ENCODE measurements around the gene NOLC1.

Gene NOLC1

DNA sequence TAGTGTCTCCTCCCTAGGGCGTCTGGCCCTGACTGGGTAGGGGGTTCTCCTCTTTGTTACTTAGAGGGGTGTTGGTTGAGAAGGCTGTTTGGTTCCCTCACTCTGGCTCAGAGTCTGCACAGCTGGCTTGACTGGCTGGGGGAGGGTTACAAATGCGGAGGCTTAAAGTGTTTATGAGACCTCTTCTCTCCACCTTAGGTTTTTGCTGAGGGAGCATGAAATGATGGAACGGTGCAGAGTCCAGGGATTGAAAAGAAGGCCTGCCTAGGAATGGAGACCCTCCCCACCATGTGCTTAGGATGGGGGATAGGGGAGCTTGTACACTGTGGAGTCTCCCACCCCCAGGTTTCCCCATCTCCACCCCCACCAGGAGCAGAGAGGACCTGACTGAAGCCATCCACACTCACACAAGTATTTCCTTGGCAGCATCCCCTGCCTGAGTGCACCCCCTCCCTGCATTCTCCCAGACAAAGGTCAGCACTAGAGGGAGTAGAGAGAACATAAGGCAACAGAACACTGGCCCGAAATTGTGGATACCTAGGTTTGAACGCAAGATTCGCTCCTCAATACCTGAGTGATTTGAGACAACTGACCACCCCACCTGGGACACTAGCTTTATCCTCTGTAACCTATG lies 30.3 kb upstream of the NOLC1 start:
- DNase-seq (ENCODE audit: low spot score) = no peak

- no peak for DNase-seq (ENCODE audit: low spot score)
Measured at GRCh38 chr10:102122450-102122849, 29.7 kb upstream of the NOLC1 start.

GRCh38 chr10:102123223-102123622 lies 29.0 kb upstream of the NOLC1 start:
- no peak for DNase-seq (ENCODE audit: low spot score)

DNA sequence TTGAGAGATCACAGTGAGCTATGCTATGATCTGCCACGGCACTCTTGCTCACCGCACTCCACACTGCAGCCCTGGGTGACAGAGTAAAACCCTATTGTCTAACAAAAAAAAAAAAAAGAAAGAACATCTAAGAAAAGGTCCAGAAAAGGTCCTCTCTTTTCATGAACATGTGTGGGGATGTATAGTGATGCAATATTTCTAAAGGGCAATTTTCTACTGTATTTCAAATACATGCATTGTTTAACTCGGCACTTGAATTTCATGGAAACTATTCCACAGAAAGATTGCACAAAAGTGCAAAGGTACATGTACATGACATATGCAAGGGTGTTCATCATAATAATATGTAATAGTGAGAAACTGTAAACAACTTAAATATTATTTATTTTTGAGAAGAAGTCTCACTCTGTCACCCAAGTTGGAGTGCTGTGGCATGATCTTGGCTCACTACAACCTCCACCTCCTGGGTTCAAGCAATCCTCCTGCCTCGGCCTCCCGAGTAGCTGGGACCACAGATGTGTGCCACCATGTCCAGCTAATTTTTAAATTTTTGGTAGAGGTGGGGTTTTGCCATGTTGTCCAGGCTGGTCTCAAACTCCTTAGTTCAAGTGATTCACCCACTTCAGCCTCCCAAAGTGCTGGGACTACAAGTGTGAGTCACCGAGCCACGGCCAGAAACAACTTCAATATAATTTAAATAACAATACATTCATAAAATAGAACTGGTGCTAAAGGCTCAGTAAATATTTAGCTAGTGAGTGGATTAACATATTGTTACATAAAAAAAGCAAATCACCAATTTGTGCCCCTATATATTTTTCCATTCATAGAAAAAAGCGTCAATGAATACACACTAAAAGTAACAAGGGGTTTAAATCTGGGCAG lies 20.7 kb upstream of the NOLC1 start:
- peak; percentile 53 for DNase-seq (ENCODE audit: low spot score)

DNA sequence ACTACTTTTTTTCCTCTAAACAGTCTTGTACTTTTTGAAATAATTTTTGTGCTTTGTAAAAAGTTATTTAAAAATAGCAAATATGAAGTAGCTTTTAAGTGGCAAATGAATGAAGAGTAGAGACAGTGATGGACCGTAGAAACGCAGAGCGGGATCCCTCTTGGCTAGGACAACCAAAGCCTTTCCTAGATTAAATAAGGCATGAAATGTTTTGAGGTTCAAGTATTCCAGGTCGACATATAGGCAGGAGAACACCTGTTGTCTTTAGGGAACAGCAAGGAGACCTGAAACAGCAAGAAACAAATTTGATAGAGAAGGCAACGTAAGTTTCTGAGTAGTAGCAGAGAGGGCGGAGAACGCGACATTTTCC lies 20.0 kb upstream of the NOLC1 start:
- DNase-seq (ENCODE audit: low spot score) = no peak

DNA sequence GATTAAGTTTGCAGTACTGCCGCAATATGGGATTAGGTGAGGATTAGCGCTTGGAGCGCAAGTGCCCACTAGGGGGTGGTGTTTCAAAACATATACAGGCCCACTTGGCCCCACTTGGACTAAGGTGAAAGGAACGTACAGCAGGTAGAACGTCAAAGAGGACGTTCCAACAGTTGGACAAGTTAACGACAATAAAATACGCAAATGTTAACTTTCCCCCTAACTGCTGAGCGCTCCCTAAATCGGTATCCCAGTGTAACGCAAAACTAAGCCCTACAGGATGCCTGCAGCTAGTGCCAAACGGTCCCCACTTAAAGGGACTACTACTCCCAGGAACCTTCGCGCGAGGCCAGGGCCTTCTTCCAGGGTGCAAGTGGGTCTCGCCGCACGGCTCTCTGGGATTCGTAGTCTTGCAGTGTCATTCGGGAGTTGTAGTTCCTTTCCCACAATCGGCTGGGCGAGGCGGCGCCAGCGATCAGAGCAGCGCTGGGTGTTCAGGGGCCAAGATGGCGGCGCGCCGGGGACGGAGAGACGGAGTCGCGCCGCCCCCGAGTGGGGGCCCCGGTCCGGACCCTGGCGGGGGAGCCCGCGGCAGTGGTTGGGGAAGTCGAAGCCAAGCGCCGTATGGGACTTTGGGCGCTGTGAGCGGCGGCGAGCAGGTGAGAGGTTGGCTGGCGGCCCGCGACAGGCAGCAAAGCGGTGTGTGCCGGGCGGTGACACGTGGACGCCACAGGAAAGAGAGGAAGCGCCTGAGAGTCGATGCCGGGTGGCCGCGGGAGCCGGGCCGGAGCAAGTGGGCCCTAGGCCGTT lies 19.4 kb upstream of the NOLC1 start, which contains the start of gene PPRC1:
Gene PPRC1 (plus strand): TSS at position 478 of the 810 bp plus-strand sequence. CDS start 29 bp downstream, at position 507.
- peak; percentile 100 for DNase-seq (ENCODE audit: low spot score)

DNA sequence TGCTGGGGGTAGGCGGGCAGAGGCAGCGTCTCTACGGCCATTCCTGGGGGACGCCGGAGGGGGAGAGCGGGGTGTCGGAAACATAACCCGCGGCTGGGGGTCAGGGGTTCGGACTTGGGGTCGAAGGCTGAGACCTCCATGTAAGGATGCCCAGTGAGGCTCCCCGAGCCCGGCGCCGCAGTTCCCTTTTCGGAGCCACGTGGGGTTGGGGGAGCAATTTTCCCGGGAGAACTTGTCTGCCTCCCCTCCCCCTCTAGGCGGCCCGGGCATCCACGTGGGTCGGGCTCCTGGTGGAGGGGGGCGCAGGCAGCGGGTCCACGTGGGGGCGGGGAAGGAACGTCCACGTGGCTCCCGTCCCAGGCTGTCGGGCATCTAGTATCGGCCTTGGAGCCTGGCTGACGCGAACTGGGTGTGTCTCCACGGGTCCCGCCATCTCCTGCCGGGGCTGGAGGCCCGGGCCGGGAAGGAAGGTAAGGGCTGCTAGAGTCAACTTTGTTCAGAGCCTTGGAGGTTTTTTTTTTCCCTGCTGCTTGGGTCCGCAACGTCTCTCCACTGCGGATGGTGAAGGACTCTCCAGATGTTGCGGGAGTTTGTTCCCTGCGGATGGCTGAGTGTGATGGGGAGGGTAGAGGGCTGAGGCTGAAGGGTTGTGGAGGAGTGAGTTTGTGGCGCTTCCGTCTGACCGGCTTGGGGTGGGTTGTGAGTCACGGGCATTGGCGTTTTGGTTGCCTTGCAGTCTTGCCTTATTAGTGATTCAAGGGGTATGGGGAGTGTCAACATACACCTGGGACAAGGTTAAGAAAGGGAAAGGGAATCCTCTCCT lies 18.6 kb upstream of the NOLC1 start:
- DNase-seq (ENCODE audit: low spot score) = peak; percentile 85

DNA sequence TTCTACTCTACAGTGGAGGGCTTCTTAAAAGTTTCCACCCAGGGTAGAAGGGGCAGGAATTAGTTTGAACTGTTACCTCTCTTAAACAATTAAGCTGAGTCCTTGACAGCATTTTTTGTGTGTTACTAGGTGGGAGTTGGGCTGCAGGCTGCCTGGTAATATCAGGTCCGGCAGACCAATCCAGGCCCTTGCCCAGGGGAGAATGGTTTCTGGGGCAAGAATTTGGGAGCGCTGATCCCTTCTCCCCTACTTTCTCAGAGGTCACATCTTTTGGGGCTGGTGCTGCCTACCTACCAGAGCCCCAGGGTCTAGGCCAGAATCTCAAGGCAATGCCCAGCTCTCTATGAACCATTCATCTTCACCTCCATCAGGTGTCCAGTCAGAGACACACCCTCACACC lies 17.8 kb upstream of the NOLC1 start:
- DNase-seq (ENCODE audit: low spot score) = no peak

DNA sequence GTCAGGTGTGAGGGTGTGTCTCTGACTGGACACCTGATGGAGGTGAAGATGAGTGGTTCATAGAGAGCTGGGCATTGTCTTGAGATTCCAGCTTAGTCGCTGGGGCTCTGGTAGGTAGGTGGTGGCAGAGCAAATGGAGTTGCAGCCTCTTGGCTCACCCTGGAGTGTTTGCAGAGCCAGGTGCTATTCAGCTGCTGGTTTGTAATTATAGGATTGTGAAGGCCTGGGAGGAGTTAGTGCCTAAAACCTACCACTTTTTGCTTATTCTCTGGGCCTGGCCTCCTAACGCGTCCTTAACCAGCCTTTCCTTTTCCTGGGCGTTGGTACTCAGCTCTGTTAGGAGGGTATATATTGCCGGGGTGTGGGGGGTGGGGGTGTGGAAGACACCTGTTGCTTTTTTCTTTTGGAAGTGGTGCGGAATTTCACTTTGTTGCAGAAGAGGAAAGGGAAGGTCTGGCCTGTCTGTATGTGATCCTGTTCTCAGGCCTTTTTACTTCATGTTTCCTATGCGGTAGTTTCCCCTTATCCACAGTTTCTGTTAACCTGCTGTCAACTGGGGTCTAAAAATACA lies 16.1 kb upstream of the NOLC1 start:
- DNase-seq (ENCODE audit: low spot score) = no peak

DNA sequence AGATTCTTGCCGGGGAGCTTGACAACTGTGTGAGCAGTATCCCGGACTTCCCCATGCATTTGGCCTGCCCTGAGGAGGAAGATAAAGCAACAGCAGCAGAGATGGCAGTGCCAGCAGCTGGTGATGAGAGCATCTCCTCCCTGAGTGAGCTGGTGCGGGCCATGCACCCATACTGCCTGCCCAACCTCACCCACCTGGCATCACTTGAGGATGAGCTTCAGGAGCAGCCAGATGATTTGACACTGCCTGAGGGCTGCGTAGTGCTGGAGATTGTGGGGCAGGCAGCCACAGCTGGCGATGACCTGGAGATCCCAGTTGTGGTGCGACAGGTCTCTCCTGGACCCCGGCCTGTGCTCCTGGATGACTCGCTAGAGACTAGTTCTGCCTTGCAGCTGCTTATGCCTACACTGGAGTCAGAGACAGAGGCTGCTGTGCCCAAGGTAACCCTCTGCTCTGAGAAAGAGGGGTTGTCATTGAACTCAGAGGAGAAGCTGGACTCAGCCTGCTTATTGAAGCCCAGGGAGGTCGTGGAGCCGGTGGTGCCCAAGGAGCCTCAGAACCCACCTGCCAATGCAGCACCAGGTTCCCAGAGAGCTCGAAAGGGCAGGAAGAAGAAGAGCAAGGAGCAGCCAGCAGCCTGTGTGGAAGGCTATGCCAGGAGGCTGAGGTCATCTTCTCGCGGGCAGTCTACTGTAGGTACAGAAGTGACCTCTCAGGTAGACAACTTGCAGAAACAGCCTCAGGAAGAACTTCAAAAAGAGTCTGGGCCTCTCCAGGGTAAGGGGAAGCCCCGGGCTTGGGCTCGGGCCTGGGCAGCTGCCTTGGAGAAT lies 12.7 kb upstream of the NOLC1 start:
- DNase-seq (ENCODE audit: low spot score) = no peak

DNA sequence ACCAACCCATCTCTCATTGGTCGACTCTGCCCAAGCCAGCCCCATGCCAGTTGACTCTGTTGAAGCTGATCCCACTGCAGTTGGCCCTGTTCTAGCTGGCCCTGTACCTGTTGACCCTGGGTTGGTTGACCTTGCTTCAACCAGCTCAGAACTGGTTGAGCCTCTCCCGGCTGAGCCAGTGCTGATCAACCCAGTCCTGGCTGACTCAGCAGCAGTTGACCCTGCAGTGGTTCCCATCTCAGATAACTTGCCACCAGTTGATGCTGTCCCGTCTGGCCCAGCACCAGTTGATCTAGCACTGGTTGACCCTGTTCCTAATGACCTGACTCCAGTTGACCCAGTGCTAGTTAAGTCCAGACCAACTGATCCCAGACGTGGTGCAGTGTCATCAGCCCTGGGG lies 12.0 kb upstream of the NOLC1 start:
- no peak for DNase-seq (ENCODE audit: low spot score)

DNA sequence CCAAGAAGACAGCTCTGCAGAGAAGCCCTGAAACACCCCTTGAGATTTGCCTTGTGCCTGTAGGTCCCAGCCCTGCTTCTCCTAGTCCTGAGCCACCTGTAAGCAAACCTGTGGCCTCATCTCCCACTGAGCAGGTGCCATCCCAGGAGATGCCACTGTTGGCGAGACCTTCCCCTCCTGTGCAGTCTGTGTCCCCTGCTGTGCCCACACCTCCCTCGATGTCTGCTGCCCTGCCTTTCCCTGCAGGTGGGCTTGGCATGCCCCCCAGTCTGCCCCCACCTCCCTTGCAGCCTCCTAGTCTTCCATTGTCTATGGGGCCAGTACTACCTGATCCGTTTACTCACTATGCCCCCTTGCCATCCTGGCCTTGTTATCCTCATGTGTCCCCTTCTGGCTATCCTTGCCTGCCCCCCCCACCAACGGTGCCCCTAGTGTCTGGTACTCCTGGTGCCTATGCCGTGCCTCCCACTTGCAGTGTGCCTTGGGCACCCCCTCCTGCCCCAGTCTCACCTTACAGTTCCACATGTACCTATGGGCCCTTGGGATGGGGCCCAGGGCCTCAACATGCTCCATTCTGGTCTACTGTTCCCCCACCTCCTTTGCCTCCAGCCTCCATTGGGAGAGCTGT lies 11.2 kb upstream of the NOLC1 start:
- no peak for DNase-seq (ENCODE audit: low spot score)

DNA sequence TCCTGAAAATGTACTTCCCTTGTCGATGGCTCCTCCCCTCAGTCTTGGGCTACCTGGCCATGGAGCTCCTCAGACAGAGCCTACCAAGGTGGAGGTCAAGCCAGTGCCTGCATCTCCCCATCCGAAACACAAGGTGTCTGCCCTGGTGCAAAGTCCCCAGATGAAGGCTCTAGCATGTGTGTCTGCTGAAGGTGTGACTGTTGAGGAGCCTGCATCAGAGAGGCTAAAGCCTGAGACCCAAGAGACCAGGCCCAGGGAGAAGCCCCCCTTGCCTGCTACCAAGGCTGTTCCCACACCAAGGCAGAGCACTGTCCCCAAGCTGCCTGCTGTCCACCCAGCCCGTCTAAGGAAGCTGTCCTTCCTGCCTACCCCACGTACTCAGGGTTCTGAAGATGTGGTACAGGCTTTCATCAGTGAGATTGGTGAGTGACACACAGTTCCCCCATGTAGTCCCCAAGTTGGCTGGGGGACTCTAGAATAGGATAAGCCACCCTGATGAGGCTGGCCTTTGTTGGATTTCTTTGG lies 10.5 kb upstream of the NOLC1 start:
- DNase-seq (ENCODE audit: low spot score) = no peak

DNA sequence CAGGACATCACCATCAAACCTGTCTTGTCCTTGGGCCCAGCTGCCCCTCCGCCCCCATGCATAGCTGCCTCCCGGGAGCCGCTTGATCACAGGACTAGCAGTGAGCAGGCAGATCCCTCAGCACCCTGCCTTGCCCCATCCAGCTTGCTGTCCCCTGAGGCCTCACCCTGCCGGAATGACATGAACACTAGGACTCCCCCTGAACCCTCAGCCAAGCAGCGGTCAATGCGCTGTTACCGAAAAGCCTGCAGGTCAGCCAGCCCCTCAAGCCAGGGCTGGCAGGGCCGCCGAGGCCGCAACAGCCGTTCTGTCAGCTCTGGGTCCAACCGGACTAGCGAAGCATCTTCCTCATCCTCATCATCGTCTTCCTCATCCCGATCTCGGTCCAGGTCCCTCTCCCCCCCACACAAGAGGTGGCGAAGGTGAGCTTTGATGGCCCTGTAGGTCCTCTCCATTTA lies 5.2 kb upstream of the NOLC1 start:
- DNase-seq (ENCODE audit: low spot score) = no peak

- no peak for DNase-seq (ENCODE audit: low spot score)
Measured at GRCh38 chr10:102147561-102147960, 4.6 kb upstream of the NOLC1 start.

DNA sequence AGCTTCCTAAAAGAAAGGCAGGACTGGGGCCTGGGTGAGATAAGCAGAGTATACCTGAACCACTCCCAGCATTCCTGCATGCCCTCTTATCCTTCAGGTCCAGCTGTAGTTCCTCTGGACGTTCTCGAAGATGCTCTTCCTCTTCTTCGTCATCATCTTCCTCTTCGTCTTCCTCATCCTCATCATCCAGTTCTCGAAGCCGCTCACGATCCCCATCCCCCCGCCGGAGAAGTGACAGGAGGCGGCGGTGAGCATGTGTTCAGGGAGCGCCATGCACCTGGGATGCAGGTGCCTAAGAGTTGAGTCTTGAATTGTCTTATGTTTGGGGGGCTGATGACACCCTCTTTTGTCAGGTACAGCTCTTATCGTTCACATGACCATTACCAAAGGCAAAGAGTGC lies 3.9 kb upstream of the NOLC1 start:
- no peak for DNase-seq (ENCODE audit: low spot score)

GRCh38 chr10:102150970-102151773 lies 1.0 kb upstream of the NOLC1 start:
- peak; percentile 90 for DNase-seq (ENCODE audit: low spot score)

- peak; percentile 58 for DNase-seq (ENCODE audit: low spot score)
Measured at GRCh38 chr10:102152545-102152890, 329 bp downstream of the NOLC1 start.

DNA sequence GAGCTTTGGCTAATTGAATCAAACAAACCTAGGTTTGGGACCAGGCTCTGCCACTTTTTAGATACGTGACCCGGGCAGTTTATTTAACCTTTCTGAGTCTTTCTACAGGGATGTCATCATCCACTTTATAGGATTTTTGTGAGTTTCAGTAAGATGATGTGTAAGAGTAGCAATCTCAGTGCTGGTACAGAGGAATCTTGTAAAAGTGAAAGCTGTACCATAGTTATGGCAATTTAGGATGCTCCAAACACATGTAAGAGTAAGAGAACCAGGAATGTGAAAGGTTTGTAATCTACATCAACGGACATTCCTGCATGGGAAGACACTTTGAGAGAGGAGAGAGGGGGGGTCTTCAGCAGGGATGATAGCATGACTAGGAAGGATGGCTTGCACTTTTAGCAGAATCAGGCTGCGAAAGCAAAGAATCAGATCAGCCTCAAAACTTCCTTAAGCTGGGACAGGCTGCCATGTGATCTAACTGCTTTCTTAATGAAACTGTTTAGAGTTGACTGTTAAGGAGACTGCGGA lies 968 bp downstream of the NOLC1 start:
- DNase-seq (ENCODE audit: low spot score) = peak; percentile 32
